ENCODE measurements around the gene MREG. TPM values are rescaled to one million over a fixed set of nuclear protein-coding genes. Genes with fewer than 3 reads are reported as not detected.

The MREG gene
- total and polyA plus RNA-seq, 2 experiments from 2014 or later: 19.4 to 25.3 TPM

DNA sequence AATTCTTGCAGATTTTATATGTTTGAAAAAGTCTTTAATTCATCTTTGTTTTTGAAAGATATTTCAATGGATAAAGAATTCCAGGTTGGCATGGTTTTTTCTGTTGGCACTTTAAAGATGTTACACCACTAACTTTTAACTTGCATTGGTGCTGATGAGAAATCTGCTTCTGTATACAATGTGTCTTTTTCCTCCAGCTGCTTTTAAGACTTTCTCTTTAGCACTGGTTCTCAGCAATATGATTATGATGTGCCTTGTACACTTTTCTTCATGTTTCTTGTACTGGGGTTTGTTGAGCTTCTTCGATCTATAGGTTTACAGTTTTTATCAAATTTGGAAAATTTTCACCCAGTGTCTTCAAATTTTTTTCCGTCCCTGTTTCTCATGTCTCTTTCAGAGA is 39.1 kb upstream of the MREG start:
- Histone ChIP-seq H3K36me3 (ENCODE audit: insufficient read depth) (no peaks in the 10 kb centered on the region), H3K27me3 (ENCODE audit: insufficient read depth) (no peaks in the 10 kb centered on the region), H4K20me1 (replicated peaks; ENCODE audit: insufficient read depth) (no peaks in the 10 kb centered on the region), H3K4me1 (ENCODE audit: insufficient read depth) (0 out of 2 replicates have a peak, but pooled peaks cover 3% of the 10 kb centered on the region), H3K4me3 (no peak overlapping the region), H2AFZ (no peak overlapping the region), H3K79me2 (replicated peaks; ENCODE audit: insufficient read depth) (no peaks in the 10 kb centered on the region), H3K9me2 (ENCODE audit: insufficient read depth) (no peaks in the 10 kb centered on the region), H3K27ac (ENCODE audit: low read depth) (0 out of 2 replicates have a peak overlapping the region, but pooled peaks have one; percentile 68), H3K4me2 (0 out of 2 replicates have a peak overlapping the region, but pooled peaks have one; percentile 1), H3F3A (replicated peaks; ENCODE audit: low read depth) (no peaks in the 10 kb centered on the region)
- no peaks in the 10 kb centered on the region for H3K27me3 Mint-ChIP-seq (ENCODE audit: insufficient read depth, low read depth, poor library complexity)
- TF ChIP-seq STAT1 (IDR thresholded peaks at IDR 0.05; ENCODE audit: unreplicated experiment) (no peak), ZNF114 (CRISPR knock-in tag; IDR thresholded peaks at IDR 0.05) (no peak), EZH2 (IDR thresholded peaks at IDR 0.05; ENCODE audit: low read depth, unreplicated experiment) (no peak), JUNB (IDR thresholded peaks at IDR 0.05; ENCODE audit: unreplicated experiment) (no peak), REST (IDR thresholded peaks at IDR 0.05; ENCODE audit: unreplicated experiment) (no peak), CREB1 (CRISPR knock-in tag; IDR thresholded peaks at IDR 0.05; ENCODE audit: low read depth) (no peak), CTCF (conservative IDR thresholded peaks at IDR 0.05; ENCODE audit: low read depth in 2 of 2) (no peak), NANOG (IDR thresholded peaks at IDR 0.05; ENCODE audit: borderline replicate concordance) (no peak), EZH2phosphoT487 (IDR thresholded peaks at IDR 0.05; ENCODE audit: unreplicated experiment) (no peak)
- TF ChIP-seq, protein P1, sequence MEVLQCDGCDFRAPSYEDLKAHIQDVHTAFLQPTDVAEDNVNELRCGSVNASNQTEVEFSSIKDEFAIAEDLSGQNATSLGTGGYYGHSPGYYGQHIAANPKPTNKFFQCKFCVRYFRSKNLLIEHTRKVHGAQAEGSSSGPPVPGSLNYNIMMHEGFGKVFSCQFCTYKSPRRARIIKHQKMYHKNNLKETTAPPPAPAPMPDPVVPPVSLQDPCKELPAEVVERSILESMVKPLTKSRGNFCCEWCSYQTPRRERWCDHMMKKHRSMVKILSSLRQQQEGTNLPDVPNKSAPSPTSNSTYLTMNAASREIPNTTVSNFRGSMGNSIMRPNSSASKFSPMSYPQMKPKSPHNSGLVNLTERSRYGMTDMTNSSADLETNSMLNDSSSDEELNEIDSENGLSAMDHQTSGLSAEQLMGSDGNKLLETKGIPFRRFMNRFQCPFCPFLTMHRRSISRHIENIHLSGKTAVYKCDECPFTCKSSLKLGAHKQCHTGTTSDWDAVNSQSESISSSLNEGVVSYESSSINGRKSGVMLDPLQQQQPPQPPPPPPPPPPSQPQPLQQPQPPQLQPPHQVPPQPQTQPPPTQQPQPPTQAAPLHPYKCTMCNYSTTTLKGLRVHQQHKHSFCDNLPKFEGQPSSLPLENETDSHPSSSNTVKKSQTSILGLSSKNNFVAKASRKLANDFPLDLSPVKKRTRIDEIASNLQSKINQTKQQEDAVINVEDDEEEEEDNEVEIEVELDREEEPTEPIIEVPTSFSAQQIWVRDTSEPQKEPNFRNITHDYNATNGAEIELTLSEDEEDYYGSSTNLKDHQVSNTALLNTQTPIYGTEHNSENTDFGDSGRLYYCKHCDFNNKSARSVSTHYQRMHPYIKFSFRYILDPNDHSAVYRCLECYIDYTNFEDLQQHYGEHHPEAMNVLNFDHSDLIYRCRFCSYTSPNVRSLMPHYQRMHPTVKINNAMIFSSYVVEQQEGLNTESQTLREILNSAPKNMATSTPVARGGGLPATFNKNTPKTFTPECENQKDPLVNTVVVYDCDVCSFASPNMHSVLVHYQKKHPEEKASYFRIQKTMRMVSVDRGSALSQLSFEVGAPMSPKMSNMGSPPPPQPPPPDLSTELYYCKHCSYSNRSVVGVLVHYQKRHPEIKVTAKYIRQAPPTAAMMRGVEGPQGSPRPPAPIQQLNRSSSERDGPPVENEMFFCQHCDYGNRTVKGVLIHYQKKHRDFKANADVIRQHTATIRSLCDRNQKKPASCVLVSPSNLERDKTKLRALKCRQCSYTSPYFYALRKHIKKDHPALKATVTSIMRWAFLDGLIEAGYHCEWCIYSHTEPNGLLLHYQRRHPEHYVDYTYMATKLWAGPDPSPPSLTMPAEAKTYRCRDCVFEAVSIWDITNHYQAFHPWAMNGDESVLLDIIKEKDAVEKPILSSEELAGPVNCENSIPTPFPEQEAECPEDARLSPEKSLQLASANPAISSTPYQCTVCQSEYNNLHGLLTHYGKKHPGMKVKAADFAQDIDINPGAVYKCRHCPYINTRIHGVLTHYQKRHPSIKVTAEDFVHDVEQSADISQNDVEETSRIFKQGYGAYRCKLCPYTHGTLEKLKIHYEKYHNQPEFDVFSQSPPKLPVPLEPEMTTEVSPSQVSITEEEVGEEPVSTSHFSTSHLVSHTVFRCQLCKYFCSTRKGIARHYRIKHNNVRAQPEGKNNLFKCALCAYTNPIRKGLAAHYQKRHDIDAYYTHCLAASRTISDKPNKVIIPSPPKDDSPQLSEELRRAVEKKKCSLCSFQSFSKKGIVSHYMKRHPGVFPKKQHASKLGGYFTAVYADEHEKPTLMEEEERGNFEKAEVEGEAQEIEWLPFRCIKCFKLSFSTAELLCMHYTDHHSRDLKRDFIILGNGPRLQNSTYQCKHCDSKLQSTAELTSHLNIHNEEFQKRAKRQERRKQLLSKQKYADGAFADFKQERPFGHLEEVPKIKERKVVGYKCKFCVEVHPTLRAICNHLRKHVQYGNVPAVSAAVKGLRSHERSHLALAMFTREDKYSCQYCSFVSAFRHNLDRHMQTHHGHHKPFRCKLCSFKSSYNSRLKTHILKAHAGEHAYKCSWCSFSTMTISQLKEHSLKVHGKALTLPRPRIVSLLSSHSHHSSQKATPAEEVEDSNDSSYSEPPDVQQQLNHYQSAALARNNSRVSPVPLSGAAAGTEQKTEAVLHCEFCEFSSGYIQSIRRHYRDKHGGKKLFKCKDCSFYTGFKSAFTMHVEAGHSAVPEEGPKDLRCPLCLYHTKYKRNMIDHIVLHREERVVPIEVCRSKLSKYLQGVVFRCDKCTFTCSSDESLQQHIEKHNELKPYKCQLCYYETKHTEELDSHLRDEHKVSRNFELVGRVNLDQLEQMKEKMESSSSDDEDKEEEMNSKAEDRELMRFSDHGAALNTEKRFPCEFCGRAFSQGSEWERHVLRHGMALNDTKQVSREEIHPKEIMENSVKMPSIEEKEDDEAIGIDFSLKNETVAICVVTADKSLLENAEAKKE (CRISPR knock-in tag; IDR thresholded peaks at IDR 0.05): no peak
- peaks cover 23% of the 10 kb centered on the region for H3K36me3 Mint-ChIP-seq (ENCODE audit: low read depth)
- peaks cover 10% of the 10 kb centered on the region for H3K4me1 Mint-ChIP-seq
- ATAC-seq (no peak), DNase-seq (ENCODE audit: low spot score) (no peak)
- H3K27ac Mint-ChIP-seq: no peak overlapping the region
- no peaks in the 10 kb centered on the region for H3K9me3 Mint-ChIP-seq
- no peak overlapping the region for H3K4me3 Mint-ChIP-seq

Data from GM23338 (cell line).